ENCODE results near the gene SLAIN1.
"Not testable (repeated sequence)": the region's sequence is repeated elsewhere in the genome, so short reads cannot be mapped to it uniquely, and the experiment has no call there.

The SLAIN1 gene

DNA sequence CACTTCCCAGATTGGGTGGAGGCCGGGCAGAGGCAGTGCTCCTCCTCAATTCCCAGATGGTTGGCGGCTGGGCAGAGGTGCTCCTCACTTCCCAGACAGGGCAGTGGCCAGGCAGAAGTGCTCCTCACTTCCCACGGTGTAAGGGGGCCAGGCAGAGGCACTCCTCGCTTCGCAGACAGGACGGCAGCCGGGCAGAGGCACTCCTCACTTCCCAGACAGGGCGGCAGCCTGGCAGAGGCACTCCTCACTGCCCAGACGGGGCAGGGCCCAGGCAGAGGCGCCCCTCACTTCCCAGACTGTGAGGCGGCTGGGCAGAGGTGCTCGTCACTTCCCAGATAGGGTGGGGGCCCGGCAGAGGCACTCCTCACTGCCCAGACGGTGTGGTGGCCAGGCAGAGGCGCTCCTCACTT is 36.6 kb upstream of the SLAIN1 start:
- Histone ChIP-seq H3K79me1 (replicated peaks; ENCODE audit: low read length, poor library complexity, severe bottlenecking) (no peaks in the 10 kb centered on the region), H3K27ac (ENCODE audit: low read length, poor library complexity, severe bottlenecking) (no peak overlapping the region), H4K91ac (ENCODE audit: low read length) (no peak overlapping the region), H3K4me1 (ENCODE audit: control insufficient read depth, insufficient read depth, low read depth, low read length) (no peaks in the 10 kb centered on the region), H2BK5ac (ENCODE audit: low read depth, low read length, poor library complexity, severe bottlenecking) (no peak overlapping the region), H3K9ac (ENCODE audit: low read length) (no peak overlapping the region), H3K9me3 (ENCODE audit: control insufficient read depth, low read length) (peaks cover 8% of the 10 kb centered on the region), H3K27me3 (ENCODE audit: control insufficient read depth in 1 of 2, insufficient read depth in 1 of 2, low read length in 2 of 2) (no peaks in the 10 kb centered on the region), H3K18ac (ENCODE audit: low read depth in 1 of 2, low read length in 2 of 2) (no peak overlapping the region), H3K4me2 (ENCODE audit: low read length, poor library complexity, severe bottlenecking) (no peak overlapping the region), H3K4me3 (ENCODE audit: insufficient read depth in 1 of 2, low read depth in 1 of 2, low read length in 2 of 2) (no peak overlapping the region), H4K8ac (ENCODE audit: low read length) (no peak overlapping the region), H3K23ac (ENCODE audit: low read length in 2 of 2) (no peak overlapping the region), H2BK15ac (ENCODE audit: low read depth, poor library complexity, severe bottlenecking) (no peak overlapping the region), H3K36me3 (ENCODE audit: control insufficient read depth in 1 of 2, insufficient read depth in 2 of 2, low read depth in 1 of 2, low read length in 2 of 2) (no peaks in the 10 kb centered on the region), H2AK5ac (ENCODE audit: low read length, severe bottlenecking) (no peak overlapping the region), H2BK120ac (ENCODE audit: low read depth, low read length) (no peak overlapping the region), H2AFZ (ENCODE audit: low read depth, low read length) (no peak overlapping the region), H3K14ac (ENCODE audit: low read length in 2 of 2) (no peak overlapping the region), H3K4ac (ENCODE audit: low read depth in 1 of 2, low read length in 2 of 2) (no peak overlapping the region), H2BK12ac (ENCODE audit: low read length in 2 of 2) (no peak overlapping the region)
- 81% methylated on average over 15 of the region's 15 CpGs for WGBS
- DNase-seq: no peak

DNA sequence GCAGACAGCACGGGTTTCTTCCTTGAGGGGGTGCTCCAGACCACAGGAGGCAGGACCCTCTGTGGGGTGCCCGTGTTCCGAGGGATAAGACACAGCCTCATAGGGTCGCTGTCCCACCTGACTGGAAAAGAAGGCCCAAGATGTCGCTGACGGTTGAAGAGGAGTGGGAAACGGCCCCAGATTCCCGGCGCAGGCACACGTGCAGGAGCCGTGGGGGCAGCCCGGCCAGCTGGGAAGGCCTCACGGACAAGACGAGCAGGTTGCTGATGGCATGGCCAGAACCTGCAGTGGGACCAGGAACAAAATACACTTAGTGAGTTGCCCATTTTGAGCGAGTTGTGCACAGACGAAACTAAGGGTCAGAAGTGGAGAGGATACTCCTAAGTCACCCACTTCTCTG is 35.2 kb upstream of the SLAIN1 start:
- not testable (repeated sequence) for H3K18ac ChIP-seq (ENCODE audit: low read depth in 1 of 2, low read length in 2 of 2); H3K4me3 ChIP-seq (ENCODE audit: insufficient read depth in 1 of 2, low read depth in 1 of 2, low read length in 2 of 2); H2BK15ac ChIP-seq (ENCODE audit: low read depth, poor library complexity, severe bottlenecking); H4K8ac ChIP-seq (ENCODE audit: low read length); H3K27me3 ChIP-seq (ENCODE audit: control insufficient read depth in 1 of 2, insufficient read depth in 1 of 2, low read length in 2 of 2); H3K79me1 ChIP-seq (replicated peaks; ENCODE audit: low read length, poor library complexity, severe bottlenecking); H3K23ac ChIP-seq (ENCODE audit: low read length in 2 of 2); H2AK5ac ChIP-seq (ENCODE audit: low read length, severe bottlenecking); H3K9ac ChIP-seq (ENCODE audit: low read length); H4K91ac ChIP-seq (ENCODE audit: low read length); H3K9me3 ChIP-seq (ENCODE audit: control insufficient read depth, low read length); DNase-seq; H3K27ac ChIP-seq (ENCODE audit: low read length, poor library complexity, severe bottlenecking); H2AFZ ChIP-seq (ENCODE audit: low read depth, low read length); H2BK120ac ChIP-seq (ENCODE audit: low read depth, low read length); H2BK12ac ChIP-seq (ENCODE audit: low read length in 2 of 2); H2BK5ac ChIP-seq (ENCODE audit: low read depth, low read length, poor library complexity, severe bottlenecking); H3K4me1 ChIP-seq (ENCODE audit: control insufficient read depth, insufficient read depth, low read depth, low read length); H3K4ac ChIP-seq (ENCODE audit: low read depth in 1 of 2, low read length in 2 of 2); H3K4me2 ChIP-seq (ENCODE audit: low read length, poor library complexity, severe bottlenecking); H3K14ac ChIP-seq (ENCODE audit: low read length in 2 of 2); H3K36me3 ChIP-seq (ENCODE audit: control insufficient read depth in 1 of 2, insufficient read depth in 2 of 2, low read depth in 1 of 2, low read length in 2 of 2)
- 94% methylated on average over 13 of the region's 16 CpGs for WGBS

DNA sequence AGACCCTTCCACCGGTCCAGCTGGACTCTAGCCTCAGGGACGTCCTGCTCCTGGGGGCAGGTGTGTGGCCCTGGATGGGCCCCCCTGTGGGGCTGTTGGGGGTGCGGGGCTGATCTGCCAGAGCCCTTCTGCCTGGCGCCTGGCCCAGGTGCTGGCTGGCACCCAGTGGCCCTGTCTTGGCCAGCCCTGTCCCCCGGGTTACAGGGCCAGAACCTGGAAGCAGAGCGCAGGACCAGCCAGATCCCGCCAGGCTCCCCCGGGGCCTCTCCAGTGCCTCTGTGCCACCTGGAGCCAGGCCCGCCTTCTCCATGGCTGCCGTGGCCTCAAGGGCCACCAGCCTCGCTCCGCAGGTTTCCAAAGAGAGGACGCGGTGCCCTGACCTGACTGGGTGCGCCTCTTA is 34.7 kb upstream of the SLAIN1 start:
- not testable (repeated sequence) for H3K9ac ChIP-seq (ENCODE audit: low read length); H3K4ac ChIP-seq (ENCODE audit: low read depth in 1 of 2, low read length in 2 of 2); H2BK5ac ChIP-seq (ENCODE audit: low read depth, low read length, poor library complexity, severe bottlenecking); H3K4me2 ChIP-seq (ENCODE audit: low read length, poor library complexity, severe bottlenecking); H3K4me1 ChIP-seq (ENCODE audit: control insufficient read depth, insufficient read depth, low read depth, low read length); H3K27ac ChIP-seq (ENCODE audit: low read length, poor library complexity, severe bottlenecking); H3K27me3 ChIP-seq (ENCODE audit: control insufficient read depth in 1 of 2, insufficient read depth in 1 of 2, low read length in 2 of 2); H3K9me3 ChIP-seq (ENCODE audit: control insufficient read depth, low read length); H3K18ac ChIP-seq (ENCODE audit: low read depth in 1 of 2, low read length in 2 of 2); H2AFZ ChIP-seq (ENCODE audit: low read depth, low read length); H3K4me3 ChIP-seq (ENCODE audit: insufficient read depth in 1 of 2, low read depth in 1 of 2, low read length in 2 of 2); H2AK5ac ChIP-seq (ENCODE audit: low read length, severe bottlenecking); DNase-seq; H2BK120ac ChIP-seq (ENCODE audit: low read depth, low read length); H2BK12ac ChIP-seq (ENCODE audit: low read length in 2 of 2); H3K79me1 ChIP-seq (replicated peaks; ENCODE audit: low read length, poor library complexity, severe bottlenecking); H3K36me3 ChIP-seq (ENCODE audit: control insufficient read depth in 1 of 2, insufficient read depth in 2 of 2, low read depth in 1 of 2, low read length in 2 of 2); H3K14ac ChIP-seq (ENCODE audit: low read length in 2 of 2); H2BK15ac ChIP-seq (ENCODE audit: low read depth, poor library complexity, severe bottlenecking); H4K8ac ChIP-seq (ENCODE audit: low read length); H3K23ac ChIP-seq (ENCODE audit: low read length in 2 of 2); H4K91ac ChIP-seq (ENCODE audit: low read length)
- WGBS: 100% methylated on average over 2 of the region's 15 CpGs

DNA sequence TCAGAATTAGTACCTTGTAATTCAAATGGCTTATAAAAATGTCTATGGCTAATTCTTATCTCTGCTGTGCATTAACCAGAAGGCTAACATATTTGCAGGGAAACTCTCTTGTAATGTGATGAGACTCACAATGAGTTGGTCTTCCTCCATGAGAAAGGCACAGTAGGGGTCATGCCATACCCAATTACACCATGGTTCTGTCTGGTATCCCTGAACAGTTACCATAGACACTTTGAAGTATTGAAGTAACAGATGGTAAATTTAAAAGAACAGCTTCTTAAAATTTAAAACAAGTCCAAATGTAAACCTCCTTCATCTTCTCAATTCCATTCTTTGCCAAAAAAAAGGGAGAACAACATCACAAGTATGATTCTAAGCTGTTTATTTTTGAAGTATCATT is 22.6 kb upstream of the SLAIN1 start:
- Histone ChIP-seq H3K79me1 (replicated peaks; ENCODE audit: low read length, poor library complexity, severe bottlenecking) (no peaks in the 10 kb centered on the region), H2BK5ac (ENCODE audit: low read depth, low read length, poor library complexity, severe bottlenecking) (no peak overlapping the region), H2AFZ (ENCODE audit: low read depth, low read length) (no peak overlapping the region), H3K14ac (ENCODE audit: low read length in 2 of 2) (no peak overlapping the region), H3K4me3 (ENCODE audit: insufficient read depth in 1 of 2, low read depth in 1 of 2, low read length in 2 of 2) (no peak overlapping the region), H3K23ac (ENCODE audit: low read length in 2 of 2) (no peak overlapping the region), H2BK15ac (ENCODE audit: low read depth, poor library complexity, severe bottlenecking) (no peak overlapping the region), H3K4me1 (ENCODE audit: control insufficient read depth, insufficient read depth, low read depth, low read length) (no peaks in the 10 kb centered on the region), H4K91ac (ENCODE audit: low read length) (no peak overlapping the region), H2AK5ac (ENCODE audit: low read length, severe bottlenecking) (no peak overlapping the region), H3K9ac (ENCODE audit: low read length) (no peak overlapping the region), H3K27me3 (ENCODE audit: control insufficient read depth in 1 of 2, insufficient read depth in 1 of 2, low read length in 2 of 2) (no peaks in the 10 kb centered on the region), H4K8ac (ENCODE audit: low read length) (no peak overlapping the region), H3K9me3 (ENCODE audit: control insufficient read depth, low read length) (no peaks in the 10 kb centered on the region), H3K18ac (ENCODE audit: low read depth in 1 of 2, low read length in 2 of 2) (no peak overlapping the region), H3K4ac (ENCODE audit: low read depth in 1 of 2, low read length in 2 of 2) (no peak overlapping the region), H2BK120ac (ENCODE audit: low read depth, low read length) (no peak overlapping the region), H3K27ac (ENCODE audit: low read length, poor library complexity, severe bottlenecking) (no peak overlapping the region), H3K36me3 (ENCODE audit: control insufficient read depth in 1 of 2, insufficient read depth in 2 of 2, low read depth in 1 of 2, low read length in 2 of 2) (no peaks in the 10 kb centered on the region), H2BK12ac (ENCODE audit: low read length in 2 of 2) (no peak overlapping the region), H3K4me2 (ENCODE audit: low read length, poor library complexity, severe bottlenecking) (no peak overlapping the region)
- no peak for DNase-seq
